HG02943 (cell line): ENCODE data around the gene TGFB1I1.
"Not testable (repeated sequence)": the region's sequence is repeated elsewhere in the genome, so short reads cannot be mapped to it uniquely, and the experiment has no call there.

Experiments
- ATAC-seq: cut with Tn5 transposase; IDR thresholded peaks from one replicate; pipeline ENCODE4 v1.9.1; 2021; ENCODE audit warnings: mild to moderate bottlenecking, low read depth, moderate library complexity; ENCODE audit not compliant: unreplicated experiment

The TGFB1I1 gene

GRCh38 chr16:31471875-31472708 is at the start of gene TGFB1I1:
Gene TGFB1I1, plus strand, starts transcription at chr16:31472152. Its CDS starts 37 bp downstream, at chr16:31472189.
- no peak for ATAC-seq

GRCh38 chr16:31423241-31423640 is 48.7 kb upstream of the TGFB1I1 start:
- ATAC-seq: no peak

- ATAC-seq: no peak
These were observed 48.2 kb upstream of the TGFB1I1 start for GRCh38 chr16:31423801-31424200.

- no peak for ATAC-seq
These were observed 44.3 kb upstream of the TGFB1I1 start for GRCh38 chr16:31427441-31428278.

GRCh38 chr16:31428279-31428597 is 43.7 kb upstream of the TGFB1I1 start, which contains the start of gene COX6A2:
Gene COX6A2, minus strand, starts transcription at chr16:31428360. Its CDS starts 35 bp downstream, at chr16:31428325.
- no peak for ATAC-seq

- no peak for ATAC-seq
These were observed 43.2 kb upstream of the TGFB1I1 start for GRCh38 chr16:31428638-31429247.

- ATAC-seq: no peak
These were observed 42.6 kb upstream of the TGFB1I1 start for GRCh38 chr16:31429314-31429713.

- ATAC-seq: no peak
These were observed 42.2 kb upstream of the TGFB1I1 start for GRCh38 chr16:31429796-31430195.

- ATAC-seq: no peak
These were observed 41.4 kb upstream of the TGFB1I1 start for GRCh38 chr16:31430380-31431052.

- ATAC-seq: no peak
These were observed 36.4 kb upstream of the TGFB1I1 start for GRCh38 chr16:31435341-31436220.

- no peak for ATAC-seq
These were observed 35.5 kb upstream of the TGFB1I1 start for GRCh38 chr16:31436221-31437045.

- no peak for ATAC-seq
These were observed 33.5 kb upstream of the TGFB1I1 start for GRCh38 chr16:31438414-31438813.

- ATAC-seq: not testable (repeated sequence)
These were observed 32.9 kb upstream of the TGFB1I1 start for GRCh38 chr16:31439023-31439422.

- ATAC-seq: no peak
These were observed 32.4 kb upstream of the TGFB1I1 start for GRCh38 chr16:31439519-31439918.

- ATAC-seq: no peak
These were observed 31.3 kb upstream of the TGFB1I1 start for GRCh38 chr16:31440516-31441184.

GRCh38 chr16:31441956-31442355 is 30.0 kb upstream of the TGFB1I1 start:
- ATAC-seq: no peak

GRCh38 chr16:31445931-31446330 is 26.0 kb upstream of the TGFB1I1 start:
- ATAC-seq: not testable (repeated sequence)

GRCh38 chr16:31451201-31451600 is 20.8 kb upstream of the TGFB1I1 start:
- ATAC-seq: no peak
